ENCODE results near the gene HOXA6. TPM values are rescaled to one million over a fixed set of nuclear protein-coding genes. Genes with fewer than 3 reads are reported as not detected.

The HOXA6 gene
- total and polyA plus RNA-seq, 4 donors = 0.23 TPM; not detected in 3

GRCh38 chr7:27137640-27138315 lies 9.8 kb downstream of the HOXA6 start (continued):
- TF ChIP-seq RXRA (IDR thresholded peaks at IDR 0.05) (no peak), MAX (IDR thresholded peaks at IDR 0.05) (no peak)

- no peak overlapping the region for H3K4me3 ChIP-seq (ENCODE audit: low read depth in 1 of 3, low read length in 3 of 3)
- H3K27me3 ChIP-seq (ENCODE audit: control insufficient read depth in 4 of 4, insufficient read depth in 4 of 4, low read length in 3 of 4) = peaks cover 2 to 20% (median 12%) of the 10 kb centered on the region in 4 donors
- no peaks in the 10 kb centered on the region for H3K36me3 ChIP-seq (ENCODE audit: control insufficient read depth in 4 of 4, insufficient read depth in 3 of 4, low read depth in 1 of 4, low read length in 3 of 4)
- TF ChIP-seq NR2F2 (IDR thresholded peaks at IDR 0.05) = no peak
- TF ChIP-seq RXRA (IDR thresholded peaks at IDR 0.05) = no peak
- no peak for TF ChIP-seq RAD21 (IDR thresholded peaks at IDR 0.05)
- TF ChIP-seq REST (IDR thresholded peaks at IDR 0.05) = no peak
- TF ChIP-seq MAX (IDR thresholded peaks at IDR 0.05) = no peak
- no peak for TF ChIP-seq HNF4A (conservative IDR thresholded peaks at IDR 0.05)
- TF ChIP-seq GABPA (IDR thresholded peaks at IDR 0.05 in 1 of 2, conservative IDR thresholded peaks at IDR 0.05 in 1 of 2) = no peak
- no peak for TF ChIP-seq SP1 (IDR thresholded peaks at IDR 0.05)
- no peak for TF ChIP-seq EGR1 (IDR thresholded peaks at IDR 0.05; ENCODE audit: low read depth in 2 of 2)
- TF ChIP-seq HNF4G (IDR thresholded peaks at IDR 0.05) = no peak
- TF ChIP-seq CTCF (IDR thresholded peaks at IDR 0.05; ENCODE audit: low read depth, low read length, missing input control) = no peak
- no peak for TF ChIP-seq FOXA2 (IDR thresholded peaks at IDR 0.05)
- no peak for TF ChIP-seq FOXA1 (IDR thresholded peaks at IDR 0.05)
- TF ChIP-seq YY1 (IDR thresholded peaks at IDR 0.05) = no peak
- TF ChIP-seq TAF1 (conservative IDR thresholded peaks at IDR 0.05) = no peak
- H3K4me1 ChIP-seq (ENCODE audit: control insufficient read depth in 4 of 4, insufficient read depth in 4 of 4, low read length in 3 of 4) = peaks cover 0 to 10% (median 1%) of the 10 kb centered on the region in 4 donors
- WGBS = 20% methylated on average over 2 of the region's 2 CpGs
- H3K9ac ChIP-seq (ENCODE audit: low read depth in 1 of 2, low read length in 2 of 2) = no peak overlapping the region
- H3K9me3 ChIP-seq (ENCODE audit: control insufficient read depth in 4 of 4, low read length in 3 of 4) = peaks cover 0 to 2% (median 0%) of the 10 kb centered on the region in 4 donors
- no peak overlapping the region for H3K27ac ChIP-seq (ENCODE audit: low read depth in 1 of 2, low read length in 2 of 2)
- no peak for DNase-seq (ENCODE audit: low spot score)
These were observed 13.2 kb downstream of the HOXA6 start for GRCh38 chr7:27134392-27134791.
